ENCODE data around the gene SYNDIG1.
A peak's percentile ranks its signal among the peaks of the same experiment; 100 is the strongest.

The SYNDIG1 gene

GRCh38 chr20:24640276-24640675, 170.8 kb downstream of the SYNDIG1 start:
- DNase-seq, result no peak

GRCh38 chr20:24640686-24641085, 171.3 kb downstream of the SYNDIG1 start:
- no peak for DNase-seq

GRCh38 chr20:24643731-24644626, 174.6 kb downstream of the SYNDIG1 start:
- no peak for DNase-seq

GRCh38 chr20:24646321-24646720, 176.9 kb downstream of the SYNDIG1 start:
- DNase-seq, result no peak

- DNase-seq, result no peak
Observed at GRCh38 chr20:24647713-24648112, 178.3 kb downstream of the SYNDIG1 start.

GRCh38 chr20:24648481-24648880, 179.1 kb downstream of the SYNDIG1 start:
- peak; percentile 24 for DNase-seq

GRCh38 chr20:24648919-24649318, 179.5 kb downstream of the SYNDIG1 start:
- DNase-seq, result no peak

- DNase-seq, result peak; percentile 25
Observed at GRCh38 chr20:24649787-24650490, 180.5 kb downstream of the SYNDIG1 start.

GRCh38 chr20:24651171-24651975, 181.9 kb downstream of the SYNDIG1 start:
- peak; percentile 97 for DNase-seq

- DNase-seq, result peak; percentile 36
Observed at GRCh38 chr20:24651976-24652345, 182.5 kb downstream of the SYNDIG1 start.

- peak; percentile 16 for DNase-seq
Observed at GRCh38 chr20:24653306-24653705, 183.9 kb downstream of the SYNDIG1 start.

GRCh38 chr20:24654425-24654824, 185.0 kb downstream of the SYNDIG1 start:
- DNase-seq, result no peak

- DNase-seq, result no peak
Observed at GRCh38 chr20:24656391-24656790, 187.0 kb downstream of the SYNDIG1 start.

- no peak for DNase-seq
Observed at GRCh38 chr20:24657196-24657595, 187.8 kb downstream of the SYNDIG1 start.

GRCh38 chr20:24657878-24658620, 188.6 kb downstream of the SYNDIG1 start:
- DNase-seq, result no peak

- no peak for DNase-seq
Observed at GRCh38 chr20:24658920-24659660, 189.7 kb downstream of the SYNDIG1 start.

GRCh38 chr20:24659835-24660234, 190.4 kb downstream of the SYNDIG1 start:
- DNase-seq, result no peak

GRCh38 chr20:24660651-24661050, 191.2 kb downstream of the SYNDIG1 start:
- DNase-seq, result no peak

- DNase-seq, result no peak
Observed at GRCh38 chr20:24661255-24661654, 191.8 kb downstream of the SYNDIG1 start.

GRCh38 chr20:24662322-24662721, 192.9 kb downstream of the SYNDIG1 start:
- no peak for DNase-seq

GRCh38 chr20:24662752-24663365, 193.4 kb downstream of the SYNDIG1 start:
- DNase-seq, result peak; percentile 28
